ENCODE results near the gene SLC48A1.

Gene SLC48A1

GRCh38 chr12:47773062-47773857 lies at the start of gene SLC48A1:
Gene SLC48A1, plus strand, starts transcription at chr12:47773238. Its CDS starts 67 bp downstream, at chr12:47773305.
- DNase-seq: peak; percentile 77

- no peak for DNase-seq
Observed at GRCh38 chr12:47725091-47725772, 47.8 kb upstream of the SLC48A1 start, which contains the start of gene ENDOU. Gene ENDOU, minus strand, starts transcription at chr12:47725490. Its CDS starts 77 bp downstream, at chr12:47725413.

- no peak for DNase-seq
Observed at GRCh38 chr12:47725893-47726292, 47.1 kb upstream of the SLC48A1 start.

- DNase-seq: no peak
Observed at GRCh38 chr12:47729233-47729632, 43.8 kb upstream of the SLC48A1 start.

- DNase-seq: no peak
Observed at GRCh38 chr12:47730341-47730744, 42.7 kb upstream of the SLC48A1 start.

GRCh38 chr12:47731723-47732122 lies 41.3 kb upstream of the SLC48A1 start:
- DNase-seq: no peak

- no peak for DNase-seq
Observed at GRCh38 chr12:47732504-47732903, 40.5 kb upstream of the SLC48A1 start.

GRCh38 chr12:47733142-47733541 lies 39.9 kb upstream of the SLC48A1 start:
- no peak for DNase-seq

- DNase-seq: no peak
Observed at GRCh38 chr12:47734725-47735480, 38.1 kb upstream of the SLC48A1 start.

- DNase-seq: no peak
Observed at GRCh38 chr12:47735649-47736048, 37.4 kb upstream of the SLC48A1 start.

- DNase-seq: no peak
Observed at GRCh38 chr12:47736216-47736615, 36.8 kb upstream of the SLC48A1 start.

GRCh38 chr12:47736877-47737676 lies 36.0 kb upstream of the SLC48A1 start:
- no peak for DNase-seq

GRCh38 chr12:47737936-47738594 lies 35.0 kb upstream of the SLC48A1 start:
- no peak for DNase-seq

GRCh38 chr12:47739297-47739696 lies 33.7 kb upstream of the SLC48A1 start:
- DNase-seq: no peak

GRCh38 chr12:47739979-47740378 lies 33.1 kb upstream of the SLC48A1 start:
- DNase-seq: no peak

- no peak for DNase-seq
Observed at GRCh38 chr12:47740606-47741339, 32.3 kb upstream of the SLC48A1 start.

GRCh38 chr12:47741340-47741703 lies 31.7 kb upstream of the SLC48A1 start:
- peak; percentile 70 for DNase-seq

- DNase-seq: peak; percentile 91
Observed at GRCh38 chr12:47742253-47742825, 30.7 kb upstream of the SLC48A1 start.

GRCh38 chr12:47743311-47743860 lies 29.7 kb upstream of the SLC48A1 start:
- no peak for DNase-seq

GRCh38 chr12:47744005-47744651 lies 28.9 kb upstream of the SLC48A1 start:
- peak; percentile 59 for DNase-seq
